Karpas-422 (cell line): ENCODE results near the gene SERAC1. TPM values are rescaled to one million over a fixed set of nuclear protein-coding genes. Genes with fewer than 3 reads are reported as not detected.
"Not testable (repeated sequence)": the region's sequence is repeated elsewhere in the genome, so short reads cannot be mapped to it uniquely, and the experiment has no call there.

Experiments used
- DNase-seq: peaks from one replicate; pipeline ENCODE4 v3.0.0-alpha.2; 2015
- H2AFZ ChIP-seq: fragments of 200-600 bp; sonication (generic); 2 replicates; pipeline ENCODE4 v1.6.1; 2014; ENCODE audit warnings: antibody characterized with exemption, low read length, mixed read lengths
- H3K27ac ChIP-seq: fragments of 200-600 bp; sonication (generic); 2 replicates; pipeline ENCODE4 v1.5.1; 2014; ENCODE audit warnings: mild to moderate bottlenecking, low read length, moderate library complexity
- H3K27me3 ChIP-seq: fragments of 200-600 bp; sonication (generic); 2 replicates; pipeline ENCODE4 v1.6.1; 2014; ENCODE audit warnings: low read length, mixed read lengths
- H3K36me3 ChIP-seq: fragments of 200-600 bp; sonication (generic); 2 replicates; pipeline ENCODE4 v1.6.1; 2014; ENCODE audit warnings: low read length, mixed read lengths; ENCODE audit not compliant: insufficient read depth
- H3K4me1 ChIP-seq: fragments of 200-600 bp; sonication (generic); 2 replicates; pipeline ENCODE4 v1.6.1; 2014; ENCODE audit warnings: mild to moderate bottlenecking, low read length, mixed read lengths
- H3K4me2 ChIP-seq: fragments of 200-600 bp; sonication (generic); 2 replicates; pipeline ENCODE4 v1.6.1; 2014; ENCODE audit warnings: low read length, low read depth, mild to moderate bottlenecking; ENCODE audit not compliant: poor library complexity, severe bottlenecking
- H3K4me3 ChIP-seq: fragments of 200-600 bp; sonication (generic); 2 replicates; pipeline ENCODE4 v1.5.1; 2014; ENCODE audit warnings: mild to moderate bottlenecking, antibody characterized with exemption, low read length, mixed read lengths
- H3K79me2 ChIP-seq: fragments of 200-600 bp; sonication (generic); 2 replicates; pipeline ENCODE4 v1.6.1; 2014; ENCODE audit warnings: mild to moderate bottlenecking, low read length, mixed read lengths
- H3K9ac ChIP-seq: fragments of 200-600 bp; sonication (generic); 2 replicates; pipeline ENCODE4 v1.6.0; 2014; ENCODE audit warnings: low read length
- H3K9me2 ChIP-seq: fragments of 200-600 bp; sonication (generic), shearing (Covaris generic); replicated peaks from 2 replicates; pipeline ENCODE4 v1.6.0; 2014; ENCODE audit warnings: mild to moderate bottlenecking, low read length, moderate library complexity; ENCODE audit not compliant: insufficient read depth
- H3K9me3 ChIP-seq: fragments of 300-700, 200-600 bp; sonication (generic); 2 replicates; pipeline ENCODE4 v1.6.1; 2014; ENCODE audit warnings: low read length, mixed read lengths
- H4K20me1 ChIP-seq: fragments of 200-600 bp; sonication (generic); 2 replicates; pipeline ENCODE4 v1.6.1; 2014; ENCODE audit warnings: mild to moderate bottlenecking, antibody characterized with exemption, low read length, low read depth; ENCODE audit not compliant: insufficient read depth
- total RNA-seq: library from RNA; depleted of rRNA; stranded (reverse); fragments of >200 nt; shearing (Covaris generic); gene quantifications from 2 replicates; pipeline ENCODE4 v1.2.3, GENCODE V29; 2014; ENCODE audit warnings: low replicate concordance; rRNA removed

The SERAC1 gene
- total RNA-seq = 1.1 and 3.6 TPM in 2 replicates

DNA sequence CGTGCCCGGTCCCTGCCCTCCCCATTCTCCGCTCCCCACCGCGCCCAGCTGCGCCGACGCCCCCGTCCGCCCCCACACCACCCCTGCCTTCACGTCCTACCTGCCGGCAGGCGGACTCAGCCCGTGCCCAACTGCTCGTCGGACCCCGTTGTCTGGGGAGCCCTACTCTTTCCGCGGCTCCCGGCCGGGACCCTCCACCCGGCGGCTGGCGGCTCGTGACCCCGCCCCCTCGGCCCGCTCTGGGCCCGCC is at the start of gene SERAC1:
Gene SERAC1 (minus strand): TSS at position 223 of the 250 bp plus-strand sequence. CDS start 9,899 bp downstream, outside the sequence.
- no peaks in the 10 kb centered on the region for H3K9me2 ChIP-seq
- H3K9ac ChIP-seq = peak within 1 kb of the TSS; percentile 76
- H3K4me1 ChIP-seq = peaks cover 10% of the 10 kb centered on the region; the same call in 1 of the 2 replicates
- no peaks in the 10 kb centered on the region for H4K20me1 ChIP-seq
- peak within 1 kb of the TSS; percentile 88 for H3K4me2 ChIP-seq
- H3K27ac ChIP-seq = peak within 1 kb of the TSS; percentile 60
- H2AFZ ChIP-seq = peak within 1 kb of the TSS; percentile 97
- H3K36me3 ChIP-seq = no peaks in the 10 kb centered on the region; the same call in 1 of the 2 replicates
- no peaks in the 10 kb centered on the region for H3K9me3 ChIP-seq
- peak within 1 kb of the TSS; percentile 75 for H3K4me3 ChIP-seq
- DNase-seq = no peak
- H3K79me2 ChIP-seq = no peaks in the 10 kb centered on the region; the same call in 1 of the 2 replicates
- H3K27me3 ChIP-seq = no peaks in the 10 kb centered on the region

DNA sequence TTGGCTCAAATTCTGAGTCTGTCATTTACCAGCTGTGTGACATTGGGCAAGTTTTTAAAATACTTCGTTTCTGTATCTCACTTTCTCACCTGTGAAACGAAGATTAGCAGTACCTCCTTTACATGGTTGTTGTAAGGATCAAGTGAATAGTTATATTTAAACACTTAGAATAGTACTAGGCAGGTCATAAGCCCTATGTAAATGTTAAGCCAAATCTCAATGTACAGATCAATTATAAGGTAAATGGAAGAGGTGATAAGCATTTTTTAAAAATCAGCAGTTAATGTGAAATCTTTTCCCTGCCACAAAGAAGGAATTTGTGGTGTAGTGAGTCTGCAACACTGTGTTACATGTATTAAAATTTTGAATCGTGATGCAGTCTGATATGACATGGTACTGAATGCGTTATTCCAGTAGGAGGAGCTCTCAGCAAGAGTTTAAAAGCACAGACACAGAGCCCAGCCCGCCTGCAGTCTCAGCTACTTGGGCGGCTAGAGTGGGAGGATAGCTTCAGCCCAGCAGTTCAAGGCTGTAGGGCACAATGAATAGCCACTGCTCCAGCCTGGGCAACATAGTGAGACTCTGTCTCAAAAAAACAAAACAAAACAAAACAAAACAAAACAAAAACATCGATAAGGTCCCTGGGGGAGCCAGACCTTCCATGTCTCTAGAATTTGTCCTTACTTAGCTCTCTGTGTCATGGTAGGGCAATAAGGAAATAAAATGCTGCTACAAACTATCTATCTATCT is 46.0 kb upstream of the SERAC1 start:
- Histone ChIP-seq H3K36me3 (no peaks in the 10 kb centered on the region), H4K20me1 (no peaks in the 10 kb centered on the region), H3K79me2 (no peaks in the 10 kb centered on the region), H3K4me3 (no peak overlapping the region), H2AFZ (no peak overlapping the region), H3K4me2 (no peak overlapping the region), H3K9ac (no peak overlapping the region), H3K4me1 (peaks cover 6% of the 10 kb centered on the region; the same call in 1 of the 2 replicates), H3K27me3 (no peaks in the 10 kb centered on the region), H3K27ac (no peak overlapping the region), H3K9me2 (no peaks in the 10 kb centered on the region), H3K9me3 (no peaks in the 10 kb centered on the region)
- peak; percentile 91 for DNase-seq

DNA sequence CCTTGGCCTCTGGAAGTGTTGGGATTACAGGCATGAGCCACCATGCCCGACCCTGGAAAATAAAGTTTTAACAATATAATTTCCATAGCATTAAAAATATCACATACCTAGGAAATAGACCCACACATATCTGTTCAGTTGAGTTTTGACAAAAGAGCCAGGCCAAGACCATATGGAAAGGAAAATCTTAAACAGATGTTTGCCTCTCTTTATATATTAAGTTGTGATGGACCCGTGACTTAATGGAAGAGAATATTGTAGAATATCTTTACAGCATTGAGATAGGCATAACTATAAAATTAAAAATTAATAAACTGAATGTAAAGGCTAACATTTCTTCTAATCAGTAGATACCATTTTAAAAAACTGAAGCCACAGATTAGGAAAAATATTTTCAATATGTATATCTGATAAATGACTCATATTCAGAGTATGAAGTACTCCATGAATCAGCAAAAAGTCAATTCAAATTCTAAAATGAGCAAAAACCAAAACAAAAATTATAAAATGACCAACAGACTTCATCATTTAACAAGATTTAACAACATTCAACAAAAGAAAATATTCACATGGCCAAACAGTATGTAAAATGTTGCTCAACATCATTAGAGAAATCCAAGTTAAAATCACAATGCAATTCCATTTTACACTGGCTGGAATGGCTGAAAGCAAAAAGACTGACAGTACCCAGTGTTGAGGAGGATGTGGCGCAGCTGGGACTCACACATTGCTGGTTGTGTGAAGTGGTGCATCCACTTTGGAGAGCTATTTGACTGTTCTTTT is 43.4 kb upstream of the SERAC1 start:
- no peak overlapping the region for H3K4me3 ChIP-seq
- H3K9ac ChIP-seq = no peak overlapping the region
- no peaks in the 10 kb centered on the region for H4K20me1 ChIP-seq
- DNase-seq = no peak
- no peak overlapping the region for H3K4me2 ChIP-seq
- no peaks in the 10 kb centered on the region for H3K9me2 ChIP-seq
- peaks cover 6% of the 10 kb centered on the region; the same call in 1 of the 2 replicates for H3K4me1 ChIP-seq
- no peaks in the 10 kb centered on the region for H3K27me3 ChIP-seq
- H3K27ac ChIP-seq = no peak overlapping the region
- H3K9me3 ChIP-seq = no peaks in the 10 kb centered on the region
- no peaks in the 10 kb centered on the region for H3K79me2 ChIP-seq
- H3K36me3 ChIP-seq = no peaks in the 10 kb centered on the region
- no peak overlapping the region for H2AFZ ChIP-seq

DNA sequence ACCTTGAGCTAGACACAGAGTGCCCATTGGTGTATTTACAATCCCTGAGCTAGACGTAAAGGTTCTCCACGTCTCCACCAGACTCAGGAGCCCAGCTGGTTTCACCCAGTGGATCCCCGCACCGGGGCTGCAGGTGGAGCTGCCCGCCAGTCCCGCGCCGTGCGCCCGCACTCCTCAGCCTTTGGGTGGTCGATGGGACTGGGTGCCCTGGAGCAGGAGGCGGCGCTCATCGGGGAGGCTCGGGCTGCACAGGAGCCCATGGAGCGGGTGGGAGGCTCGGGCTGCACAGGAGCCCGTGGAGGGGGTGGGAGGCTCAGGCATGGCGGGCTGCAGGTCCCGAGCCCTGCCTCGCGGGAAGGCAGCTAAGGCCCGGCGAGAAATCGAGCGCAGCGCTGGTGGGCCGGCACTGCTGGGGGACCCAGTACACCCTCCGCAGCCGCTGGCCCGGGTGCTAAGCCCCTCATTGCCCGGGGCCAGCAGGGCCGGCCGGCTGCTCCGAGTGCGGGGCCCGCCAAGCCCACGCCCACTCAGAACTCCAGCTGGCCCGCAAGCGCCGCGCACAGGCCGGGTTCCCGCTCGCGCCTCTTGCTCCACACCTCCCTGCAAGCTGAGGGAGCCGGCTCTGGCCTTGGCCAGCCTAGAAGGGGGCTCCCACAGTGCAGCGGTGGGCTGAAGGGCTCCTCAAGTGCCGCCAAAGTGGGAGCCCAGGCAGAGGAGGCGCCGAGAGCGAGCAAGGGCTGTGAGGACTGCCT is 41.7 kb upstream of the SERAC1 start:
- H3K4me2 ChIP-seq, H3K36me3 ChIP-seq, H3K4me1 ChIP-seq, H3K9ac ChIP-seq, DNase-seq, H3K27ac ChIP-seq, H3K9me2 ChIP-seq, H3K27me3 ChIP-seq, H4K20me1 ChIP-seq, H2AFZ ChIP-seq, H3K9me3 ChIP-seq, H3K4me3 ChIP-seq, H3K79me2 ChIP-seq: not testable (repeated sequence)

DNA sequence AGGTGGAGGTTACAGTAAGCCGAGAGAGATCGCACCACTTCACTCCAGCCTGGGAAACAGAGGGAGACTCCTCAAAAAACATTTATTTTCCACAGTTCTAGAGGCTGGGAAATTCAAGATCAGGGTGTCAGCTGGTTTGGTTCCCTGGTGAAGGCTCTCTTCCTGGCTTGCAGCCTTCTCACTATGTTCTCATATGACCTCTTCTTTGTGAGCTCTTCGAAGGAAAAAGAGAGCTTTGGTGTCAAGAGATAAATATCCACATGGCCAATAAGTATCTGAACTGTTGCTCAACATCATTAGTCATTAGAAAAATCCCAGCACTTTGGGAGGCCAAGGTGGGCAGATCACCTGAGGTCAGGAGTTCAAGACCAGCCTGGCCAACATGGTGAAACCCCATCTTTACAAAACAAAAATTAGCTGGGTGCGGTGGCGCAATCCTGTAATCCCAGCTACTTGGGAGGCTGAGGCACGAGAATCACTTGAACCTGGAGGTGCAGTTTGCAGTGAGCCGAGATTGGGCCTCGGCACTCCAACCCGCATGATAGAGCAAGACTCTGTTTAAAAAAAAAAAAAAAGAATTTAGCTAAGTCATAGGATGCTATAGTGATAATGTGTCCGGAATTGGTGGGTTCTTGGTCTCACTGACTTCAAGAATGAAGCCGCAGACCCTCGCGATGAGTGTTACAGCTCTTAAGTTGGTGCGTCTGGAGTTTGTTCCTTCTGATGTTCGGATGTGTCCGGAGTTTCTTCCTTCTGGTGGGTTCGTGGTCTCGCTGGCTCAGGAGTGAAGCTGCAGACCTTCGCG is 40.4 kb upstream of the SERAC1 start:
- H3K27me3 ChIP-seq, H3K9me2 ChIP-seq, H3K79me2 ChIP-seq, H3K36me3 ChIP-seq, H3K27ac ChIP-seq, H3K4me1 ChIP-seq, H3K9me3 ChIP-seq, DNase-seq, H3K9ac ChIP-seq, H3K4me2 ChIP-seq, H2AFZ ChIP-seq, H3K4me3 ChIP-seq, H4K20me1 ChIP-seq: not testable (repeated sequence)

DNA sequence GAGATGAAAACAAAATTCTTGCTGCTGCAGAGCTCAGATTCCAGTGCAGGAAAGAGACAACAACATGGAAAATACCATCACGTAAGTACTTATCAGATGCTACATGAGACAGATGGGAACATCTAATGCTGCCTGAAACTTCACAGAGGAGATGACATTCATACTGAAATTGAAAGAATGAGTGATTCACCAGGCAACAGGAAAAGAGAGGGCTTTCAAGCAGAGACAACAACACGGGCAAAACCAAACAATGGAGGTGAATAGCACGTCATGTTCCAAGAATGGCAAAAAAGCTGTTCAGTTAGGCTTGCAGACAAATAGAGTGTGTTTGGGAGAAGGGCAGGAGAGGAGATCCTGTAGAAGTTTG is 39.3 kb upstream of the SERAC1 start:
- Histone ChIP-seq H3K36me3 (no peaks in the 10 kb centered on the region), H3K9me3 (no peaks in the 10 kb centered on the region), H2AFZ (no peak overlapping the region), H3K27ac (no peak overlapping the region), H3K79me2 (no peaks in the 10 kb centered on the region), H3K9ac (no peak overlapping the region), H3K4me3 (no peak overlapping the region), H3K4me1 (no peaks in the 10 kb centered on the region), H3K4me2 (no peak overlapping the region), H4K20me1 (no peaks in the 10 kb centered on the region), H3K27me3 (no peaks in the 10 kb centered on the region), H3K9me2 (no peaks in the 10 kb centered on the region)
- no peak for DNase-seq

DNA sequence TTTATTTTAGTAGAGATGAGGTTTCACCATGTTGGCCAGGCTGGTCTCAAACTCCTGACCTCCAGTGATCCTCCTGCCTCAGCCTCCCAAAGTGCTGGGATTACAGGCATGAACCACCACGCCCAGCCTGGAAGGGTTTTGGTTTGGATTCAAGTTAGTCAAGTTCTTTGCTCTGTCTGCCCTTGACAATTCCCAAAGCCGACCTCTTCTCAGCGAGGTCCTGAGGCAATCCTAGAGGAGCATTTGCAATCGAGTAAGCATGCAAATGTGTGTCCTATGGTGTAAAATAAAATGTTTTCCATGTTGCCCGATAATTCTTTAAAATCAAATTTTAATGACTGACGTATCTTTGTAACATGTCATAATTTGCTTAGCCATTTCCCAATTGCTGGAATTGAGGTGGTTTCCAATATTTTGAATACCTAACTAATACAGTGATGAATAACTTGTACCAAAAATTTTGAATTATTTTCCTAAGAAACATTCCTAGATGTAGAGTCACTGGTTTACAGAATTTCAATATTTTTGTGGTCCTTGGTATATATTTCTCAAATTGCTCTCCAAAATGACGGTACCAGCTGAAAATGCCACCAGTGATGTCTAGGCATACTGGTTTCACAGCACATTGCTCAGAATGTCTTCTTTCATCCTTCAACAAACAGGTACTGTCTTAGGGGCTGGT is 38.8 kb upstream of the SERAC1 start:
- H3K79me2 ChIP-seq = no peaks in the 10 kb centered on the region
- no peaks in the 10 kb centered on the region for H3K9me3 ChIP-seq
- no peaks in the 10 kb centered on the region for H3K4me1 ChIP-seq
- no peak overlapping the region for H3K9ac ChIP-seq
- H2AFZ ChIP-seq = no peak overlapping the region
- no peaks in the 10 kb centered on the region for H3K36me3 ChIP-seq
- H3K27ac ChIP-seq = no peak overlapping the region
- DNase-seq = no peak
- no peak overlapping the region for H3K4me2 ChIP-seq
- H3K4me3 ChIP-seq = no peak overlapping the region
- H4K20me1 ChIP-seq = no peaks in the 10 kb centered on the region
- H3K9me2 ChIP-seq = no peaks in the 10 kb centered on the region
- H3K27me3 ChIP-seq = no peaks in the 10 kb centered on the region
